HCT116 (cell line): ENCODE data around the gene AGTRAP. TPM values are rescaled to one million over a fixed set of nuclear protein-coding genes. Genes with fewer than 3 reads are reported as not detected.

Experiments
- ATAC-seq: fragments of 200-7000 bp; cut with Tn5 transposase; 2 replicates; pipeline ENCODE4 v1.9.1; 2020; ENCODE audit warnings: mild to moderate bottlenecking, moderate library complexity
- BruUV-seq: library from RNA; stranded (reverse); fragments of 400-500 nt; replicated peaks from 2 replicates; lab custom pipeline; 2021; lab: Mats Ljungman, UMichigan
- CTCF ChIA-PET: fragments of 300-600 bp; sonication (Branson Sonifier 250); formaldehyde crosslinking; loops from one replicate; lab custom pipeline; 2021; ENCODE audit warnings: antibody characterized with exemption; lab: Charles Lee
- POLR2A ChIA-PET: fragments of 300-600, 350-600 bp; sonication (Branson Sonifier 250); formaldehyde crosslinking; loops from one replicate; lab custom pipeline; 2021; ENCODE audit warnings: antibody characterized with exemption; lab: Charles Lee
- RAD21 ChIA-PET, 2 experiments: fragments of 300-600 bp; sonication (Branson Sonifier 250); formaldehyde crosslinking; loops; one replicate each; lab custom pipeline; 2023; ENCODE audit warnings: low total read pairs in 2 of 2; ENCODE audit not compliant: uncharacterized antibody in 2 of 2, unreplicated experiment in 2 of 2, low non-redundant PET in 1 of 2; lab: Charles Lee
- DNase-seq: peaks from one replicate; pipeline ENCODE4 v3.0.0-alpha.2; 2010; ENCODE audit warnings: low read depth, low spot score
- H2AFZ ChIP-seq: fragments of 200-600 bp; shearing (Covaris generic), sonication (generic); 2 replicates; pipeline ENCODE4 v1.6.1; 2017; ENCODE audit warnings: low read depth, mixed run types, mixed read lengths, antibody characterized with exemption, low read length; ENCODE audit not compliant: poor library complexity, severe bottlenecking
- H3K27ac ChIP-seq: 2 replicates; pipeline ENCODE4 v1.5.1; 2012; ENCODE audit warnings: low read depth, low read length
- H3K27me3 ChIP-seq: fragments of 200-600 bp; sonication (generic); 2 replicates; pipeline ENCODE4 v1.6.1; 2016; ENCODE audit warnings: mixed run types, low read length, mixed read lengths; ENCODE audit not compliant: insufficient read depth
- H3K36me3 ChIP-seq, 2 experiments: fragments of 200-500 bp in 1 of 2; fragments of 200-600 bp in 1 of 2; sonication (Bioruptor generic) in 1 of 2; sonication (generic) in 1 of 2; 2 replicates each; pipeline versions ENCODE4 v1.5.1 to v1.6.1; 2014 to 2016; ENCODE audit warnings: low read length in 2 of 2, inconsistent platforms in 1 of 2, mixed read lengths in 1 of 2, mixed run types in 1 of 2; ENCODE audit not compliant: insufficient read depth in 2 of 2, control insufficient read depth in 1 of 2
- H3K4me1 ChIP-seq, 2 experiments: fragments of 200-600 bp in 1 of 2; sonication (generic) in 1 of 2; 2 replicates each; pipeline versions ENCODE4 v1.5.1 to v1.6.1; 2012 to 2017; ENCODE audit warnings: low read length in 2 of 2, inconsistent platforms in 1 of 2, mild to moderate bottlenecking in 1 of 2, mixed read lengths in 1 of 2, mixed run types in 1 of 2, moderate library complexity in 1 of 2; ENCODE audit not compliant: insufficient read depth in 2 of 2, control insufficient read depth in 1 of 2
- H3K4me2 ChIP-seq: fragments of 200-600 bp; sonication (generic); 2 replicates; pipeline ENCODE4 v1.6.1; 2017; ENCODE audit warnings: mixed run types, low read length, mixed read lengths
- H3K4me3 ChIP-seq, 2 experiments: fragments of 200-600 bp in 1 of 2; sonication (generic) in 1 of 2; replicated peaks in 1 of 2; 2 replicates each; pipeline ENCODE4 v1.5.1; 2011 to 2016; ENCODE audit warnings: low read length in 2 of 2, control low read depth in 1 of 2, low read depth in 1 of 2, mild to moderate bottlenecking in 1 of 2, mixed read lengths in 1 of 2, mixed run types in 1 of 2
- H3K79me2 ChIP-seq: fragments of 200-600 bp; sonication (generic); 2 replicates; pipeline ENCODE4 v1.6.1; 2017; ENCODE audit warnings: mild to moderate bottlenecking, mixed run types, low read length, moderate library complexity, mixed read lengths; ENCODE audit not compliant: insufficient read depth
- H3K9ac ChIP-seq: fragments of 200-600 bp; sonication (generic); 2 replicates; pipeline ENCODE4 v1.6.1; 2016; ENCODE audit warnings: low read length, mixed read lengths
- H3K9me2 ChIP-seq: fragments of 200-600 bp; sonication (generic), shearing (Covaris generic); 2 replicates; pipeline ENCODE4 v1.6.1; 2017; ENCODE audit warnings: mixed run types, mild to moderate bottlenecking, moderate library complexity; ENCODE audit not compliant: insufficient read depth
- H3K9me3 ChIP-seq, 2 experiments: fragments of 200-500 bp in 1 of 2; fragments of 200-600 bp in 1 of 2; sonication (Bioruptor generic) in 1 of 2; sonication (generic) in 1 of 2; 2 replicates each; pipeline ENCODE4 v1.6.1; 2014 to 2017; ENCODE audit warnings: low read length in 2 of 2, mixed read lengths in 2 of 2, inconsistent platforms in 1 of 2, low read depth in 1 of 2, mild to moderate bottlenecking in 1 of 2, mixed run types in 1 of 2, moderate library complexity in 1 of 2; ENCODE audit not compliant: control insufficient read depth in 1 of 2, insufficient read depth in 1 of 2
- H4K20me1 ChIP-seq: fragments of 200-600 bp; sonication (generic), shearing (Covaris generic); 2 replicates; pipeline ENCODE4 v1.6.1; 2017; ENCODE audit warnings: mixed run types, mild to moderate bottlenecking, moderate library complexity; ENCODE audit not compliant: insufficient read depth
- CBX3 ChIP-seq: IDR thresholded peaks from 2 replicates; pipeline ENCODE4 v1.6.1; 2012; ENCODE audit warnings: low read depth
- CEBPB ChIP-seq: IDR thresholded peaks from 2 replicates; pipeline ENCODE4 v1.6.1; 2012; ENCODE audit warnings: low read depth
- EGR1 ChIP-seq: IDR thresholded peaks from 2 replicates; pipeline ENCODE4 v1.6.1; 2012; ENCODE audit warnings: low read depth
- ELF1 ChIP-seq: IDR thresholded peaks from 2 replicates; pipeline ENCODE4 v1.6.1; 2012; ENCODE audit warnings: low read depth, borderline replicate concordance
- POLR2A ChIP-seq: IDR thresholded peaks from 2 replicates; pipeline ENCODE4 v1.7.0; 2011; ENCODE audit warnings: borderline replicate concordance; ENCODE audit not compliant: insufficient read depth, insufficient read length; ENCODE audit errors: extremely low read depth
- POLR2AphosphoS5 ChIP-seq: IDR thresholded peaks from 2 replicates; pipeline ENCODE4 v1.6.1; 2011; ENCODE audit warnings: mild to moderate bottlenecking, low read depth, low read length, moderate library complexity
- RAD21 ChIP-seq: IDR thresholded peaks from 2 replicates; pipeline ENCODE4 v1.6.1; 2012; ENCODE audit warnings: low read depth, mild to moderate bottlenecking
- YY1 ChIP-seq: IDR thresholded peaks from 2 replicates; pipeline ENCODE4 v1.6.1; 2011; ENCODE audit warnings: low read length, low read depth, moderate library complexity, mild to moderate bottlenecking; ENCODE audit not compliant: insufficient replicate concordance; ENCODE audit errors: extremely low read depth
- ZNF274 ChIP-seq: fragments of 200-500 bp; sonication (Bioruptor generic); IDR thresholded peaks from 2 replicates; pipeline ENCODE4 v1.6.1; 2014; ENCODE audit warnings: mild to moderate bottlenecking, low read depth, low read length, inconsistent platforms
- intact Hi-C: fragments of 100-400 bp; cut with micrococcal nuclease; formaldehyde crosslinking; loops from 2 replicates; pipeline ENCODE4 v1.10.0; 2022
- total RNA-seq: library from RNA; stranded (reverse); gene quantifications from one replicate; pipeline ENCODE4 v1.2.1, GENCODE V29; 2021; ENCODE audit not compliant: unreplicated experiment
- TF ChIP-seq, protein P1 (sequence below): IDR thresholded peaks from 2 replicates; pipeline ENCODE4 v1.6.1; 2012
- TF ChIP-seq, protein P2 (sequence below): IDR thresholded peaks from 2 replicates; pipeline ENCODE4 v1.6.1; 2012

AGTRAP gene
- total RNA-seq, 1 experiment from 2014 or later: 49.0 TPM

DNA sequence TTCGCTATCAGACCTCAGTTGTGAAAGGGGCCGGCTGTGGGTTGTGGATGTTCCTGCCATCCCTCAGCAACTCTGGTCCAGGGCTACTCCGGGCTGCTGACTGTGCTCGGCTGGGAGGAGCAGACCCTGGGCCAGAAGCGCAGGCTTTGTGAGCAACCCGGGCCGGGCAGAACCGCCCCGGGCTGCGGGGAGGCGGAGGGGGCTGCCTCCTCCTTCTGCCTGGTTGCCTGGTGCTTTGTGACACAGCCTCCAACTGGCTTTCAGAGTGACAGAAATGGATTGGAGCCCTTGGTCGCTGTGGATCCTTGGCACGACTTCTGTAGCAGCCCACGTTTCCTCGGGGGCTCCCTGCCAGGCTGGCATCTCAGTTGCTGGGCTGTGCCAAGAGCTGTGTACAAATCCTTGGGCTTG, 34.4 kb upstream of the AGTRAP start:
- Histone ChIP-seq H3K27ac (no peak overlapping the region), H3K36me3 (no peaks in the 10 kb centered on the region), H3K9ac (no peak overlapping the region), H3K9me3 (no peaks in the 10 kb centered on the region), H3K27me3 (no peaks in the 10 kb centered on the region), H4K20me1 (no peaks in the 10 kb centered on the region), H3K9me2 (no peaks in the 10 kb centered on the region), H3K4me1 (no peaks in the 10 kb centered on the region), H3K79me2 (no peaks in the 10 kb centered on the region), H3K4me2 (no peak overlapping the region), H3K4me3 (no peak overlapping the region)
- no TSS peak for BruUV-seq
- DNase-seq (no peak), ATAC-seq (no peak)
- intact Hi-C loops: no loop called here
- CTCF ChIA-PET: no interaction called here
- POLR2A ChIA-PET: no interaction called here
- RAD21 ChIA-PET: no interaction called here
- TF ChIP-seq POLR2A (no peak), CBX3 (no peak), RAD21 (no peak), CEBPB (no peak)
- TF ChIP-seq, protein P1, sequence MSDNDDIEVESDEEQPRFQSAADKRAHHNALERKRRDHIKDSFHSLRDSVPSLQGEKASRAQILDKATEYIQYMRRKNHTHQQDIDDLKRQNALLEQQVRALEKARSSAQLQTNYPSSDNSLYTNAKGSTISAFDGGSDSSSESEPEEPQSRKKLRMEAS: no peak
- TF ChIP-seq, all 23 proteins: peak for 0
- no peak overlapping the region for H2AFZ ChIP-seq

DNA sequence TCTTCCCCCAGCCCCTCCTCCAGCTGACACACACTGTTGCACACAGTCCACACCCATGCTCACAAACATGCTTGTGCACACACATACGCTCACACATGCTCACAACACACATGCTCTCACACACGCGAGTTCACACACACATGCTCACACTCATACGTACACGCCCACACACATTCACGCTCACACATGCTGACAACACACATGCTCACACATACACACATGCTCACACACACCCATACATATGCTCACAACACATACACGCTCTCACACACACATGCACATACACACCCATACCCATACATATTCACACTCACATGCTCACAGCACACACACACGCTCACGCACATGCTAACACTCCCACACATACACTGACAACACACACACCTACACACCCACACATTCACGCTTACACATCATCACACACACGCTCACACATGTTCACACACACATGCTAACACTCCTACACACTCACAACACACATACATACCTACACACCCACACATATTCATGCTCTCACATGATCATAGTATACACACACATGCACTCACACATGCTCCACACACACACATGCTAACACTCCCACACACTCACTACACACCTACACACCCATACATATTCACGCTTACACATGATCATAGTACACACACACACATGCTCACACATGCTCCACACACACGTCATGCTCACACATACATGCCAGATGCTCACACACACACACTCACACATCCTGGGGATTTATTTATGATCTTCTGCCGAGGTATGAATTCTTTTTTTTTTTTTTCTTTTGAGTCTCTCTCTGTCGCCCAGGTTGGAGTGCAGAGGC, 33.7 kb upstream of the AGTRAP start:
- intact Hi-C loops: no loop called here
- Histone ChIP-seq H3K36me3 (no peaks in the 10 kb centered on the region), H3K79me2 (no peaks in the 10 kb centered on the region), H3K27ac (no peak overlapping the region), H2AFZ (no peak overlapping the region), H3K9me2 (no peaks in the 10 kb centered on the region), H4K20me1 (no peaks in the 10 kb centered on the region), H3K4me3 (no peak overlapping the region), H3K27me3 (no peaks in the 10 kb centered on the region), H3K4me2 (no peak overlapping the region), H3K4me1 (peaks cover 2% of the 10 kb centered on the region in 2 experiments; a peak in 3 of 4 replicates), H3K9me3 (no peaks in the 10 kb centered on the region), H3K9ac (no peak overlapping the region)
- TF ChIP-seq, protein P2, sequence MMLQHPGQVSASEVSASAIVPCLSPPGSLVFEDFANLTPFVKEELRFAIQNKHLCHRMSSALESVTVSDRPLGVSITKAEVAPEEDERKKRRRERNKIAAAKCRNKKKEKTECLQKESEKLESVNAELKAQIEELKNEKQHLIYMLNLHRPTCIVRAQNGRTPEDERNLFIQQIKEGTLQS: no peak
- TF ChIP-seq YY1 (no peak), POLR2AphosphoS5 (no peak), RAD21 (no peak), ELF1 (no peak), EGR1 (no peak), POLR2A (no peak), CEBPB (no peak), ZNF274 (no peak)
- TF ChIP-seq, protein P1: no peak
- RAD21 ChIA-PET: no interaction called here
- POLR2A ChIA-PET: no interaction called here
- no peak for DNase-seq
- no TSS peak for BruUV-seq
- CTCF ChIA-PET: no interaction called here
- ATAC-seq: no peak
